NB4 (cell line): ENCODE data around the gene KNSTRN.

ENCODE experiments used
- MAX ChIP-seq: IDR thresholded peaks from 2 replicates; pipeline ENCODE4 v1.6.1; 2011; ENCODE audit warnings: low read depth, low read length
- POLR2A ChIP-seq: IDR thresholded peaks from 2 replicates; pipeline ENCODE4 v1.6.1; 2011; ENCODE audit warnings: mild to moderate bottlenecking; ENCODE audit not compliant: insufficient read length; ENCODE audit errors: extremely low read depth
- TF ChIP-seq, protein P1 (sequence below): IDR thresholded peaks from one replicate; pipeline ENCODE4 v1.5.1; 2012; ENCODE audit warnings: low read depth, low read length

- TF ChIP-seq POLR2A (no peak), MAX (no peak)
- TF ChIP-seq, protein P1, sequence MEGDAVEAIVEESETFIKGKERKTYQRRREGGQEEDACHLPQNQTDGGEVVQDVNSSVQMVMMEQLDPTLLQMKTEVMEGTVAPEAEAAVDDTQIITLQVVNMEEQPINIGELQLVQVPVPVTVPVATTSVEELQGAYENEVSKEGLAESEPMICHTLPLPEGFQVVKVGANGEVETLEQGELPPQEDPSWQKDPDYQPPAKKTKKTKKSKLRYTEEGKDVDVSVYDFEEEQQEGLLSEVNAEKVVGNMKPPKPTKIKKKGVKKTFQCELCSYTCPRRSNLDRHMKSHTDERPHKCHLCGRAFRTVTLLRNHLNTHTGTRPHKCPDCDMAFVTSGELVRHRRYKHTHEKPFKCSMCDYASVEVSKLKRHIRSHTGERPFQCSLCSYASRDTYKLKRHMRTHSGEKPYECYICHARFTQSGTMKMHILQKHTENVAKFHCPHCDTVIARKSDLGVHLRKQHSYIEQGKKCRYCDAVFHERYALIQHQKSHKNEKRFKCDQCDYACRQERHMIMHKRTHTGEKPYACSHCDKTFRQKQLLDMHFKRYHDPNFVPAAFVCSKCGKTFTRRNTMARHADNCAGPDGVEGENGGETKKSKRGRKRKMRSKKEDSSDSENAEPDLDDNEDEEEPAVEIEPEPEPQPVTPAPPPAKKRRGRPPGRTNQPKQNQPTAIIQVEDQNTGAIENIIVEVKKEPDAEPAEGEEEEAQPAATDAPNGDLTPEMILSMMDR = no peak
These were observed 13.0 kb upstream of the KNSTRN start for GRCh38 chr15:40369474-40369869.
